ENCODE data around the gene SNORC. TPM values are rescaled to one million over a fixed set of nuclear protein-coding genes. Genes with fewer than 3 reads are reported as not detected.
"Not testable (repeated sequence)": the region's sequence is repeated elsewhere in the genome, so short reads cannot be mapped to it uniquely, and the experiment has no call there.

Gene SNORC
- polyA plus RNA-seq, 1 donor = 6.9 TPM

GRCh38 chr2:232896720-232897597, 26.9 kb downstream of the SNORC start:
- Histone ChIP-seq H3K27me3 (ENCODE audit: control insufficient read depth, insufficient read depth, low read length) (peaks cover under 1% of the 10 kb centered on the region), H3K4me1 (ENCODE audit: control insufficient read depth, insufficient read depth, low read length) (no peaks in the 10 kb centered on the region), H3K4me3 (ENCODE audit: low read length) (no peak overlapping the region), H3K9me3 (ENCODE audit: control insufficient read depth, low read depth, low read length) (no peaks in the 10 kb centered on the region), H3K27ac (ENCODE audit: low read length) (no peak overlapping the region), H3K36me3 (ENCODE audit: control insufficient read depth, insufficient read depth, low read length) (no peaks in the 10 kb centered on the region)
- WGBS (ENCODE audit: insufficient coverage, low lambda C conversion rate) = no CpG with 5 or more reads among the region's 9 CpGs
- DNase-seq = no peak

GRCh38 chr2:232897598-232898408, 27.7 kb downstream of the SNORC start:
- Histone ChIP-seq H3K4me3 (ENCODE audit: low read length) (no peak overlapping the region), H3K27me3 (ENCODE audit: control insufficient read depth, insufficient read depth, low read length) (peaks cover 3% of the 10 kb centered on the region), H3K36me3 (ENCODE audit: control insufficient read depth, insufficient read depth, low read length) (no peaks in the 10 kb centered on the region), H3K4me1 (ENCODE audit: control insufficient read depth, insufficient read depth, low read length) (no peaks in the 10 kb centered on the region), H3K9me3 (ENCODE audit: control insufficient read depth, low read depth, low read length) (no peaks in the 10 kb centered on the region), H3K27ac (ENCODE audit: low read length) (no peak overlapping the region)
- DNase-seq = no peak
- WGBS (ENCODE audit: insufficient coverage, low lambda C conversion rate) = no CpG with 5 or more reads among the region's 24 CpGs

DNA sequence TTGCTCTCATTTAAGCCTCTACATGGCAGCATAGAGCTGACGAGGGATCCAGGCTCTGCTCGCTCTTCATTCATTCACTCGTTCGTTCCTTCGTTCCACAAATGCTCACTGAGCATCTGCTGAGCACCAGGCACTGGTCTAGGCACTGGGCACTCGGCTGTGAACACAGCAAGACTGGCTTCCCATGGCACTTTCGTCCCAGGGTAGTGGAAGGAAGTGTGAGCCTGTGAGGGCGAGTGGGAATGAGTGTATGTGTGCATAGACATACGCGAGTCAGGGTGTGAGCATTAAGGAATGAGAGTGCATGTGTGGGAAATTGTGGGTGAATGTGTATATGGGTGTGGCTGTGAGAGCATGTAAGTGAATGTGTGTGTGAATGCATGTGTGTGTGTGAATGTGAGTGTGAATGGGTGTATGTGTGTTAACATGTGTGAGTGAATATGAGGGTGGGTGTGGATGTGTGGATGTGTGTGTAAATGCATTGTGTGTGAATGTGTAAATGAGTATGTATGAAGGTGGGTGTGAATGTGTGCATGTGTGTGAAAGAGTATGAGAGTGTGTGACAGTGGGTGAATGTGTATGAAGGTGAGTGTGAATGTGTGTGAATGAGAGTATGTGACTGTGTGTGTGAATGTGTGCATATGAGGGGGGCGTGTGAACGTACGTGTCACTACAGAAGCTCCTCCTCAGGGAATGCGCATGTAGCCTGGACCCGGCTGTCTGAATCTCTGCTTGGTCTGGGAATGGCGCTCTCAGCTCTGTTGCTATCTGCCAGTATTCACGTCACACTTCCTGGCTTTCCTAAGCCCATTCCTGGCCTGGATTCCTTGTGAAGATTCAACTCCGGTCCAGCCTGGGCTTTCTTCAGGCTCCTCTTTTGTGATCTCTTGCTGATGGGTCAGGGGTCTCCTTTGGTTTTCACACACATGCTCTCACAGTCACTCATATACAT, 28.8 kb downstream of the SNORC start:
- 69% methylated on average over 3 of the region's 18 CpGs for WGBS (ENCODE audit: insufficient coverage, low lambda C conversion rate)
- no peak for DNase-seq

GRCh38 chr2:232900811-232901735, 31.0 kb downstream of the SNORC start:
- DNase-seq = no peak
- H3K4me1 ChIP-seq (ENCODE audit: control insufficient read depth, insufficient read depth, low read length) = no peaks in the 10 kb centered on the region
- H3K27ac ChIP-seq (ENCODE audit: low read length) = no peak overlapping the region
- H3K9me3 ChIP-seq (ENCODE audit: control insufficient read depth, low read depth, low read length) = peaks cover 3% of the 10 kb centered on the region
- no peaks in the 10 kb centered on the region for H3K36me3 ChIP-seq (ENCODE audit: control insufficient read depth, insufficient read depth, low read length)
- no peak overlapping the region for H3K4me3 ChIP-seq (ENCODE audit: low read length)
- WGBS (ENCODE audit: insufficient coverage, low lambda C conversion rate) = 50% methylated on average over 5 of the region's 43 CpGs
- peaks cover 3% of the 10 kb centered on the region for H3K27me3 ChIP-seq (ENCODE audit: control insufficient read depth, insufficient read depth, low read length)

More for the DNA sequence above, 28.8 kb downstream of the SNORC start:
- Histone ChIP-seq H3K4me1 (ENCODE audit: control insufficient read depth, insufficient read depth, low read length) (no peaks in the 10 kb centered on the region), H3K4me3 (ENCODE audit: low read length) (no peak overlapping the region), H3K27ac (ENCODE audit: low read length) (no peak overlapping the region), H3K36me3 (ENCODE audit: control insufficient read depth, insufficient read depth, low read length) (no peaks in the 10 kb centered on the region), H3K9me3 (ENCODE audit: control insufficient read depth, low read depth, low read length) (no peaks in the 10 kb centered on the region), H3K27me3 (ENCODE audit: control insufficient read depth, insufficient read depth, low read length) (peaks cover 3% of the 10 kb centered on the region)

- no CpG with 5 or more reads among the region's 28 CpGs for WGBS (ENCODE audit: insufficient coverage, low lambda C conversion rate)
- H3K4me1 ChIP-seq (ENCODE audit: control insufficient read depth, insufficient read depth, low read length) = no peaks in the 10 kb centered on the region
- no peak overlapping the region for H3K27ac ChIP-seq (ENCODE audit: low read length)
- no peak overlapping the region for H3K4me3 ChIP-seq (ENCODE audit: low read length)
- H3K27me3 ChIP-seq (ENCODE audit: control insufficient read depth, insufficient read depth, low read length) = peaks cover 3% of the 10 kb centered on the region
- no peak for DNase-seq
- no peaks in the 10 kb centered on the region for H3K36me3 ChIP-seq (ENCODE audit: control insufficient read depth, insufficient read depth, low read length)
- peaks cover 3% of the 10 kb centered on the region for H3K9me3 ChIP-seq (ENCODE audit: control insufficient read depth, low read depth, low read length)
Measured at GRCh38 chr2:232901736-232902578, 31.9 kb downstream of the SNORC start.

- no peak for DNase-seq
- no CpG with 5 or more reads among the region's 9 CpGs for WGBS (ENCODE audit: insufficient coverage, low lambda C conversion rate)
Measured at GRCh38 chr2:232903989-232904388, 33.9 kb downstream of the SNORC start.

DNA sequence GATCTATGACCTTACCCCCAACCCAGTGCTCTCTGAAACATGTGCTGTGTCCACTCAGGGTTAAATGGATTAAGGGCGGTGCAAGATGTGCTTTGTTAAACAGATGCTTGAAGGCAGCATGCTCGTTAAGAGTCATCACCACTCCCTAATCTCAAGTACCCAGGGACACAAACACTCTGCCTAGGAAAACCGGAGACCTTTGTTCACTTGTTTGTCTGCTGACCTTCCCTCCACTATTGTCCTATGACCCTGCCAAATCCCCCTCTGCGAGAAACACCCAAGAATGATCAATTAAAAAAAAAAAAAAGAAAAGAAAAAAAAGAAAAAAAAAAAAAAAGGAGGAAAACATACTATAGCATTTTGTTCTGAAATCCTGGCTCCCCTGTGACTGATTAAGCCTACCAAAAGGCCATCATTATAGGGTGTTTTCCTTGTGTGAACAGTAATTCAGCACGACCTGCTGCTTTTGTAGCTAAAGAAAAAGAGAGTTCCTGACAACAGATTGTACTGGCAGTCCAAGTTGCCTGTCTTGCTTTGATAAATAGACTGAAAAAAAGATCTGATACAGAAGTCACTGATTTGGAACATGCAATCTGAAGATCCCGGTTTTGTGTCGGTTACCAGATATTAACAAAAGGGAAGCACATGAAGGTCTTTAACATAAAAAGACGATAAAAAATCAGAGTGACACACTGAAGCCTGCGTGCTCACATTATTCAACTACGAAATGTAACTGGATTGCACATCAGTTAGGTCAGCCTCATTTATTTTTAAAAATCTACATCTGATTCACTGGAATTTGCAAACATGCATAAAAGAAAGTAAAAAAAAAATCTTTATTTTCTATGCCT, 37.0 kb downstream of the SNORC start:
- not testable (repeated sequence) for H3K4me1 ChIP-seq (ENCODE audit: control insufficient read depth, insufficient read depth, low read length); H3K36me3 ChIP-seq (ENCODE audit: control insufficient read depth, insufficient read depth, low read length); H3K27me3 ChIP-seq (ENCODE audit: control insufficient read depth, insufficient read depth, low read length); H3K27ac ChIP-seq (ENCODE audit: low read length); H3K9me3 ChIP-seq (ENCODE audit: control insufficient read depth, low read depth, low read length); DNase-seq; H3K4me3 ChIP-seq (ENCODE audit: low read length)
- WGBS (ENCODE audit: insufficient coverage, low lambda C conversion rate) = 47% methylated on average over 4 of the region's 10 CpGs

More at GRCh38 chr2:232903989-232904388, 33.9 kb downstream of the SNORC start:
- Histone ChIP-seq H3K36me3 (ENCODE audit: control insufficient read depth, insufficient read depth, low read length) (no peaks in the 10 kb centered on the region), H3K4me3 (ENCODE audit: low read length) (no peak overlapping the region), H3K27me3 (ENCODE audit: control insufficient read depth, insufficient read depth, low read length) (peaks cover 3% of the 10 kb centered on the region), H3K4me1 (ENCODE audit: control insufficient read depth, insufficient read depth, low read length) (no peaks in the 10 kb centered on the region), H3K27ac (ENCODE audit: low read length) (no peak overlapping the region), H3K9me3 (ENCODE audit: control insufficient read depth, low read depth, low read length) (peaks cover 3% of the 10 kb centered on the region)

GRCh38 chr2:232907718-232908085, 37.6 kb downstream of the SNORC start:
- H3K9me3 ChIP-seq (ENCODE audit: control insufficient read depth, low read depth, low read length); DNase-seq; H3K36me3 ChIP-seq (ENCODE audit: control insufficient read depth, insufficient read depth, low read length); H3K4me1 ChIP-seq (ENCODE audit: control insufficient read depth, insufficient read depth, low read length); H3K27ac ChIP-seq (ENCODE audit: low read length); H3K27me3 ChIP-seq (ENCODE audit: control insufficient read depth, insufficient read depth, low read length); H3K4me3 ChIP-seq (ENCODE audit: low read length): not testable (repeated sequence)
- 100% methylated on average over 4 of the region's 9 CpGs for WGBS (ENCODE audit: insufficient coverage, low lambda C conversion rate)
